ENCODE measurements around the gene TCHP.

TCHP gene

DNA sequence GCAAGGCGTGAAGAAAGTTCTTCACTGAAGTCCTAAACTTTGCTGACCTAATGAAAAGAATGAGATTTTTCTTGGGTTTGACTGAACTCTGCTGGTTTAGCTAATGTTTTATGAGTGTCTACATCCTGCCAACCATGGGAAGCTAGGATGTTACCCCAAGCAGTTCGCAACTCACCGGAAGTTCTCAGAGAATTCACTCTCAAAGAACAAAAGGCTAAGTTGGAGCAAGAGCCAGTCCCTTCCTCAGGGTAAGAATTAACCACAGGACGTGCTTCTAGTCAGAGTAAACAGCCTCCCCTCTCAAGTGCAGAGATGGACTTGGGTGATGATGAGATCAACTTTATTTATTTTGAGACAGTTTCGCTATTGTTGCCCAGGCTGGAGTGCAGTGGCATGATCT is 37.3 kb downstream of the TCHP start:
- no peak for TF ChIP-seq ZFP3 (CRISPR knock-in tag; IDR thresholded peaks at IDR 0.05)
- TF ChIP-seq RARB (CRISPR knock-in tag; IDR thresholded peaks at IDR 0.05), result no peak
- TF ChIP-seq PPARA (CRISPR knock-in tag; IDR thresholded peaks at IDR 0.05; ENCODE audit: borderline replicate concordance), result no peak
- no peak for TF ChIP-seq ZFP30 (CRISPR knock-in tag; IDR thresholded peaks at IDR 0.05)
- no peak for TF ChIP-seq ARNTL (CRISPR knock-in tag; IDR thresholded peaks at IDR 0.05; ENCODE audit: borderline replicate concordance, low read depth)
- TF ChIP-seq ZC3H10 (CRISPR knock-in tag; IDR thresholded peaks at IDR 0.05), result no peak
- no peak for TF ChIP-seq OSR1 (CRISPR knock-in tag; IDR thresholded peaks at IDR 0.05)
- TF ChIP-seq ZNF8 (CRISPR knock-in tag; IDR thresholded peaks at IDR 0.05), result no peak
- TF ChIP-seq ZNF70 (CRISPR knock-in tag; IDR thresholded peaks at IDR 0.05), result no peak
- no peak for TF ChIP-seq CREB5 (CRISPR knock-in tag; IDR thresholded peaks at IDR 0.05; ENCODE audit: low read depth)
- no peak for TF ChIP-seq SNAI2 (CRISPR knock-in tag; IDR thresholded peaks at IDR 0.05)
- TF ChIP-seq ZNF565 (CRISPR knock-in tag; conservative IDR thresholded peaks at IDR 0.05; ENCODE audit: low read depth), result no peak
- TF ChIP-seq BACH2 (CRISPR knock-in tag; IDR thresholded peaks at IDR 0.05; ENCODE audit: borderline replicate concordance), result no peak
- no peak for TF ChIP-seq POU6F1 (CRISPR knock-in tag; IDR thresholded peaks at IDR 0.05; ENCODE audit: borderline replicate concordance, low read depth)
- TF ChIP-seq, protein P1, sequence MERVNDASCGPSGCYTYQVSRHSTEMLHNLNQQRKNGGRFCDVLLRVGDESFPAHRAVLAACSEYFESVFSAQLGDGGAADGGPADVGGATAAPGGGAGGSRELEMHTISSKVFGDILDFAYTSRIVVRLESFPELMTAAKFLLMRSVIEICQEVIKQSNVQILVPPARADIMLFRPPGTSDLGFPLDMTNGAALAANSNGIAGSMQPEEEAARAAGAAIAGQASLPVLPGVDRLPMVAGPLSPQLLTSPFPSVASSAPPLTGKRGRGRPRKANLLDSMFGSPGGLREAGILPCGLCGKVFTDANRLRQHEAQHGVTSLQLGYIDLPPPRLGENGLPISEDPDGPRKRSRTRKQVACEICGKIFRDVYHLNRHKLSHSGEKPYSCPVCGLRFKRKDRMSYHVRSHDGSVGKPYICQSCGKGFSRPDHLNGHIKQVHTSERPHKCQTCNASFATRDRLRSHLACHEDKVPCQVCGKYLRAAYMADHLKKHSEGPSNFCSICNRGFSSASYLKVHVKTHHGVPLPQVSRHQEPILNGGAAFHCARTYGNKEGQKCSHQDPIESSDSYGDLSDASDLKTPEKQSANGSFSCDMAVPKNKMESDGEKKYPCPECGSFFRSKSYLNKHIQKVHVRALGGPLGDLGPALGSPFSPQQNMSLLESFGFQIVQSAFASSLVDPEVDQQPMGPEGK (CRISPR knock-in tag; IDR thresholded peaks at IDR 0.05; ENCODE audit: borderline replicate concordance), result no peak
- TF ChIP-seq, protein P2, sequence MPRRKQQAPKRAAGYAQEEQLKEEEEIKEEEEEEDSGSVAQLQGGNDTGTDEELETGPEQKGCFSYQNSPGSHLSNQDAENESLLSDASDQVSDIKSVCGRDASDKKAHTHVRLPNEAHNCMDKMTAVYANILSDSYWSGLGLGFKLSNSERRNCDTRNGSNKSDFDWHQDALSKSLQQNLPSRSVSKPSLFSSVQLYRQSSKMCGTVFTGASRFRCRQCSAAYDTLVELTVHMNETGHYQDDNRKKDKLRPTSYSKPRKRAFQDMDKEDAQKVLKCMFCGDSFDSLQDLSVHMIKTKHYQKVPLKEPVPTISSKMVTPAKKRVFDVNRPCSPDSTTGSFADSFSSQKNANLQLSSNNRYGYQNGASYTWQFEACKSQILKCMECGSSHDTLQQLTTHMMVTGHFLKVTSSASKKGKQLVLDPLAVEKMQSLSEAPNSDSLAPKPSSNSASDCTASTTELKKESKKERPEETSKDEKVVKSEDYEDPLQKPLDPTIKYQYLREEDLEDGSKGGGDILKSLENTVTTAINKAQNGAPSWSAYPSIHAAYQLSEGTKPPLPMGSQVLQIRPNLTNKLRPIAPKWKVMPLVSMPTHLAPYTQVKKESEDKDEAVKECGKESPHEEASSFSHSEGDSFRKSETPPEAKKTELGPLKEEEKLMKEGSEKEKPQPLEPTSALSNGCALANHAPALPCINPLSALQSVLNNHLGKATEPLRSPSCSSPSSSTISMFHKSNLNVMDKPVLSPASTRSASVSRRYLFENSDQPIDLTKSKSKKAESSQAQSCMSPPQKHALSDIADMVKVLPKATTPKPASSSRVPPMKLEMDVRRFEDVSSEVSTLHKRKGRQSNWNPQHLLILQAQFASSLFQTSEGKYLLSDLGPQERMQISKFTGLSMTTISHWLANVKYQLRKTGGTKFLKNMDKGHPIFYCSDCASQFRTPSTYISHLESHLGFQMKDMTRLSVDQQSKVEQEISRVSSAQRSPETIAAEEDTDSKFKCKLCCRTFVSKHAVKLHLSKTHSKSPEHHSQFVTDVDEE (CRISPR knock-in tag; IDR thresholded peaks at IDR 0.05), result no peak
- no peak for TF ChIP-seq TCF4 (CRISPR knock-in tag; IDR thresholded peaks at IDR 0.05; ENCODE audit: borderline replicate concordance)
- no peak for ATAC-seq

- TF ChIP-seq OSR1 (CRISPR knock-in tag; IDR thresholded peaks at IDR 0.05) (no peak), BACH2 (CRISPR knock-in tag; IDR thresholded peaks at IDR 0.05; ENCODE audit: borderline replicate concordance) (no peak), SNAI2 (CRISPR knock-in tag; IDR thresholded peaks at IDR 0.05) (no peak), ARNTL (CRISPR knock-in tag; IDR thresholded peaks at IDR 0.05; ENCODE audit: borderline replicate concordance, low read depth) (no peak), POU6F1 (CRISPR knock-in tag; IDR thresholded peaks at IDR 0.05; ENCODE audit: borderline replicate concordance, low read depth) (no peak), RARB (CRISPR knock-in tag; IDR thresholded peaks at IDR 0.05) (no peak), GLIS3 (CRISPR knock-in tag; IDR thresholded peaks at IDR 0.05) (no peak), ZNF8 (CRISPR knock-in tag; IDR thresholded peaks at IDR 0.05) (no peak), CREB5 (CRISPR knock-in tag; IDR thresholded peaks at IDR 0.05; ENCODE audit: low read depth) (no peak), ZFP3 (CRISPR knock-in tag; IDR thresholded peaks at IDR 0.05) (no peak), ESRRG (CRISPR knock-in tag; IDR thresholded peaks at IDR 0.05) (no peak), TCF4 (CRISPR knock-in tag; IDR thresholded peaks at IDR 0.05; ENCODE audit: borderline replicate concordance) (no peak)
- TF ChIP-seq, protein P1 (CRISPR knock-in tag; IDR thresholded peaks at IDR 0.05; ENCODE audit: borderline replicate concordance), result no peak
- TF ChIP-seq, protein P3, sequence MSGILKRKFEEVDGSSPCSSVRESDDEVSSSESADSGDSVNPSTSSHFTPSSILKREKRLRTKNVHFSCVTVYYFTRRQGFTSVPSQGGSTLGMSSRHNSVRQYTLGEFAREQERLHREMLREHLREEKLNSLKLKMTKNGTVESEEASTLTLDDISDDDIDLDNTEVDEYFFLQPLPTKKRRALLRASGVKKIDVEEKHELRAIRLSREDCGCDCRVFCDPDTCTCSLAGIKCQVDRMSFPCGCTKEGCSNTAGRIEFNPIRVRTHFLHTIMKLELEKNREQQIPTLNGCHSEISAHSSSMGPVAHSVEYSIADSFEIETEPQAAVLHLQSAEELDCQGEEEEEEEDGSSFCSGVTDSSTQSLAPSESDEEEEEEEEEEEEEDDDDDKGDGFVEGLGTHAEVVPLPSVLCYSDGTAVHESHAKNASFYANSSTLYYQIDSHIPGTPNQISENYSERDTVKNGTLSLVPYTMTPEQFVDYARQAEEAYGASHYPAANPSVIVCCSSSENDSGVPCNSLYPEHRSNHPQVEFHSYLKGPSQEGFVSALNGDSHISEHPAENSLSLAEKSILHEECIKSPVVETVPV (CRISPR knock-in tag; IDR thresholded peaks at IDR 0.05), result no peak
- ATAC-seq, result no peak
These were observed 38.9 kb downstream of the TCHP start for GRCh38 chr12:109938947-109939346.

Data from SK-N-SH treated with all-trans-retinoic acid at 6 μM for 48 hours (cell line).